ENCODE measurements around the gene USP3.

DNA sequence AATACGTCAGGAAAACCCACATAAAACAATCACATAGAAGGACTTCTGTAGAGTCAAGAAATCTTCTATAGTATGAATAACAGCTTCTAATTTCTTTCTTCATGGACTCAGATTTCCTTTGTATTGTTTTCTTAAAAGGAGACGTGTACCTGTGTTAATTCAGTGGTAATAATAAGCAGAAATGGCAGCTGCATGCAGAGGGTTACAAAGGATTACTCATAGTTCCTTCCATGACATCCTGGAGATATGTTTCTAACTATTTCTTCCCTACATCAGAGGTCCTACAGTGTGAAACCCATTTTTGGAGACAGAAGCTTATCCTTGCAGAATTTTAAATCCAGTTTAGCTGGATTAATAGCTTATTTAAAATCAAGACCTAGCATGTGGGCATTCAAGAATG lies 128.9 kb downstream of the USP3 start:
- TF ChIP-seq, protein P1, sequence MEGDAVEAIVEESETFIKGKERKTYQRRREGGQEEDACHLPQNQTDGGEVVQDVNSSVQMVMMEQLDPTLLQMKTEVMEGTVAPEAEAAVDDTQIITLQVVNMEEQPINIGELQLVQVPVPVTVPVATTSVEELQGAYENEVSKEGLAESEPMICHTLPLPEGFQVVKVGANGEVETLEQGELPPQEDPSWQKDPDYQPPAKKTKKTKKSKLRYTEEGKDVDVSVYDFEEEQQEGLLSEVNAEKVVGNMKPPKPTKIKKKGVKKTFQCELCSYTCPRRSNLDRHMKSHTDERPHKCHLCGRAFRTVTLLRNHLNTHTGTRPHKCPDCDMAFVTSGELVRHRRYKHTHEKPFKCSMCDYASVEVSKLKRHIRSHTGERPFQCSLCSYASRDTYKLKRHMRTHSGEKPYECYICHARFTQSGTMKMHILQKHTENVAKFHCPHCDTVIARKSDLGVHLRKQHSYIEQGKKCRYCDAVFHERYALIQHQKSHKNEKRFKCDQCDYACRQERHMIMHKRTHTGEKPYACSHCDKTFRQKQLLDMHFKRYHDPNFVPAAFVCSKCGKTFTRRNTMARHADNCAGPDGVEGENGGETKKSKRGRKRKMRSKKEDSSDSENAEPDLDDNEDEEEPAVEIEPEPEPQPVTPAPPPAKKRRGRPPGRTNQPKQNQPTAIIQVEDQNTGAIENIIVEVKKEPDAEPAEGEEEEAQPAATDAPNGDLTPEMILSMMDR (IDR thresholded peaks at IDR 0.05) = no peak
- TF ChIP-seq POLR2A (IDR thresholded peaks at IDR 0.05) = no peak

All from body of pancreas (tissue), 4 donors.